HL-60 (cell line): ENCODE data around the gene ZNF70.

Experiments used
- DNase-seq, 2 experiments: peaks; one replicate each; pipeline ENCODE4 v3.0.0-alpha.2; 2010 to 2020; ENCODE audit warnings: low read depth in 1 of 2, low spot score in 1 of 2
- H3K27ac ChIP-seq: fragments of 250-450 bp; sonication (Bioruptor Pico); replicated peaks from 2 replicates; pipeline ENCODE4 v1.5.1; 2020; ENCODE audit warnings: mild to moderate bottlenecking, moderate library complexity
- H3K27me3 ChIP-seq: fragments of 250-450 bp; sonication (Bioruptor Pico); 2 replicates; pipeline ENCODE4 v1.5.1; 2021; ENCODE audit warnings: mild to moderate bottlenecking, moderate library complexity; ENCODE audit not compliant: insufficient read depth, poor library complexity, severe bottlenecking
- H3K4me3 ChIP-seq: replicated peaks from 2 replicates; pipeline ENCODE4 v1.5.1; 2011; ENCODE audit warnings: mild to moderate bottlenecking, control low read depth, low read length; ENCODE audit not compliant: insufficient read depth
- CTCF ChIP-seq: IDR thresholded peaks from one replicate; pipeline ENCODE4 v1.5.1; 2011; ENCODE audit warnings: low read length, control low read depth, inconsistent platforms; ENCODE audit not compliant: insufficient read depth
- GABPA ChIP-seq: IDR thresholded peaks from 2 replicates; pipeline ENCODE4 v1.6.1; 2012; ENCODE audit warnings: low read depth
- POLR2AphosphoS5 ChIP-seq: IDR thresholded peaks from 2 replicates; pipeline ENCODE4 v1.6.1; 2012; ENCODE audit warnings: low read depth
- REST ChIP-seq: IDR thresholded peaks from 2 replicates; pipeline ENCODE4 v1.6.1; 2012; ENCODE audit warnings: low read depth; ENCODE audit not compliant: insufficient replicate concordance
- SPI1 ChIP-seq: IDR thresholded peaks from 2 replicates; pipeline ENCODE4 v1.6.1; 2012; ENCODE audit warnings: low read depth, mild to moderate bottlenecking, borderline replicate concordance

Gene ZNF70

GRCh38 chr22:23782703-23783102 is 31.8 kb upstream of the ZNF70 start:
- no peaks in the 10 kb centered on the region for H3K27me3 ChIP-seq
- no peak for DNase-seq
- no peak overlapping the region for H3K4me3 ChIP-seq
- TF ChIP-seq REST (no peak), SPI1 (no peak), CTCF (no peak), GABPA (no peak), POLR2AphosphoS5 (no peak)
- no peak overlapping the region for H3K27ac ChIP-seq

GRCh38 chr22:23782252-23782651 is 31.3 kb upstream of the ZNF70 start:
- DNase-seq, result no peak
- Histone ChIP-seq H3K4me3 (no peak overlapping the region), H3K27ac (no peak overlapping the region), H3K27me3 (no peaks in the 10 kb centered on the region)
- TF ChIP-seq POLR2AphosphoS5 (no peak), REST (no peak), GABPA (no peak), CTCF (no peak), SPI1 (no peak)

- DNase-seq, result no peak
These were observed 30.7 kb upstream of the ZNF70 start for GRCh38 chr22:23781511-23782183.

More at GRCh38 chr22:23781511-23782183, 30.7 kb upstream of the ZNF70 start:
- Histone ChIP-seq H3K4me3 (no peak overlapping the region), H3K27ac (no peak overlapping the region), H3K27me3 (no peaks in the 10 kb centered on the region)
- TF ChIP-seq POLR2AphosphoS5 (no peak), CTCF (no peak), REST (no peak), SPI1 (no peak), GABPA (no peak)
